ENCODE results near the gene MRPL4.
A peak's percentile ranks its signal among the peaks of the same experiment; 100 is the strongest.
"Not testable (repeated sequence)": the region's sequence is repeated elsewhere in the genome, so short reads cannot be mapped to it uniquely, and the experiment has no call there.

MRPL4 gene

DNA sequence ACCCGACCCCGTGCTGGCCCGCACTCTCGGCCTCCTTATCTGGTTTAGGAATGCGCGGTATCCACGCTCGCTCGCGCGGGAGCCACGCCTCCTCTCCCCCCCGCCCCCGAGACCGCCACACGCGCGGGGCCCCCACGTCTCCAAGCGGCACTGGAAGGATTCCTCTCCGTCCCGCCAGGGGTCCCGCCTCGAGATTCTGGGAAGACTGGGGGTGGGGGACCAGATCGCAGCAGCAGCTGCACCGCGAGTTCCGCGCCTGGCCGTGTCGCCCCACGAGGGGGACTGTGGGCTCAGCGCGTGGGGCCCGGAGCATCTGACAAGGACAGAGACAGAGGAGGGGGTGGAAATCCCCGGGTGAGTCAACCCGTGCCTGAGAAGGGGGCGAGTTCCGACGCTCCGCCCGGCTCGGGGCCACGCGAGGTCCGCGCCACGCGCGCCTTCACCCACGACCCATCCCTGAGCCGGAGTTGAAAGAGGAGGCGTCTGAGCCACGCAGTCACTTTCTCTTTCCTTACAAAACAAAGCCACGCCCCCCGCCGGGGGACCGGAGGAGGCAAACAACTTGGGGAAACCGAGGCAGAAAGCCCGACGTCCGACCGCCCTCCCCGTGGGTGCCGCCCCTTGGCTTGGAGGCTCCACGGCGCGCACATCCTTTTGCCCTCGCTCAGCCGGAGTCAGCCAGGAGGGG, 21.7 kb upstream of the MRPL4 start:
- DNase-seq (ENCODE audit: low spot score), result peak; percentile 75

DNA sequence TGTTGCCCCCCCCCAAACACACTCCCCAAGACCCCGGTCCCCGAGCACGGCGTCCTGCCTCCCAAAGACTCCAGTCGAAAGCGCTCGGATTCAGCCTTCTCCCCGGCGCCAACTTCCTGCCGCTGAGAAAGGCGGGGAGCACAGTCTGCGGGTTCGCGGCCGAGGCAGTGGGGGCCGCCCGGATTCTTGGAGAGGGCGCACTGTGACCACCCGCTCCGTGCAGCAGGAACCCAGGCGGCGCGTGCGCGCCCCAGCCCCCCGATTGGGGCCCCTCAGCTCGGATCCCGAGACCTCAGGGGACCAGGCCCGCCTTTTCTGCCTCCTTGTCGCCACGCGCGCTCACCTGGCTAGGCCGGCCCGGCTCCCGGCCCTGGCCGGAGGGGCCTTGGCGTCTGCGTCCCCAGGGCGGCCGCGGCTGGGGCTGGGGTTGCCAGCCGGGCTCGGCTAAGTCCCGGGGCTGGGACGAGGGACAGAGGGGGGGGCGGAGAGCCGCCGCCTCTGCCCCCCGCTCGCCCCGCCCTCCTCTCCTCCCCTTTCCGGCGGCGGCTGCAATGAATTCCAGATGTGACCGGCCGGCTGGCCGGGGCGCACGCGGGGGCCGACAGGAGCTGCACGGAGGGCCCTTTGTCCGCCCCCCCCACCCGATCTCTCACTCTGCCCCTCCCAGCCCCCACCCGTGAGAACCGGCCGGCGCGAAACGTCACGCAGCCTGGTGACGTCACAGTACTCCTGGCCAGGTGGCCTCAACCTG, 21.0 kb upstream of the MRPL4 start, which contains the start of gene S1PR2:
Gene S1PR2 (minus strand): TSS at position 471 of the 751 bp plus-strand sequence. CDS start 6,426 bp downstream, outside the sequence.
- peak; percentile 92 for DNase-seq (ENCODE audit: low spot score)

DNA sequence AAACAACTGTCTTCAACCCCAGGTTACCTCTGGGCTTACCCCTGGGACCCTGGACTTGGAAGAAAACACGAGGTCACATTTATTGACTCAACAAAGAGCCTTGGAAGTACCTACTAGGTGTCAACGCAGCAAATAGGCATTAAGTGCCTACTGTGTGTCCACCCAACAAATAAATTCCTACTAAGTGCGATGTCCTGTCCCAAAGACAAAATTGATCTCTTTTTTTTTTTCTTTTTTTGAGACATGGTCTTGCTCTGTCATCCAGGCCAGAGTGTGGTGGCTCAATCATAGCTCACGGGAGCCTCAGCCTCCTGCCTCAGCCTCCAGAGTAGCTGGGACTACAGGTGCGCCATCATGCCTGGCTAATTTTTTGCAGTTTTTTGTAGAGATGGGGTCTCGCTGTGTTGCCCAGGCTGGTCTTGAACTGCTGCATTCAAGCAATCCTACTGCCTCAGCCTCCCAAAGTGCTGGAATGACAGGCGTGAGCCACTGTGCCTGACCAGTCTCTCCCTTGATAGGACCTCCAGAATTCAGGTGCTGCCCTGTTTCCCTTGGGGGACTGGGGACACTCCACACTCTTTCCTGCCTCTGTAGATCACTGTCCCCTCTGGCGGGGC, 20.3 kb upstream of the MRPL4 start:
- no peak for DNase-seq (ENCODE audit: low spot score)

DNA sequence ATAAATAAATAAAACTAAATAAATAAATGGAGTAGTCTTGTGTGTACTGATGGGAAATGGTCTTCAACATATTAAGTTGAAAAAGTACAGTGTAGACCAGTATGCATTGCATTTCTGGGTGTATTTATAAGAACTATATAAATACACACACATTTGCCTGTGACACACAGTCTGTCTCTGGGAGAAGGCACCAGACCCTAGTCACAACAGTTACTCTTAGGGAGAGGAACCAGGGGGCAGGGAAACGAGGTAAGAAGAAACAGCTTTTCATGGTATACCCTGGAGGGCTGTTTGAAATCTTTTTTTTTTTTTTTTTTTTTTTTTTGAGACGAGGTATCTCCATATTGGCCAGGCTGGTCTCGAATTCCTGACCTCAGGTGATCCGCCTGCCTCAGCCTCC, 18.1 kb upstream of the MRPL4 start:
- no peak for DNase-seq (ENCODE audit: low spot score)

GRCh38 chr19:10235003-10235402, 17.0 kb upstream of the MRPL4 start:
- no peak for DNase-seq (ENCODE audit: low spot score)

GRCh38 chr19:10235409-10235808, 16.6 kb upstream of the MRPL4 start:
- DNase-seq (ENCODE audit: low spot score), result not testable (repeated sequence)

GRCh38 chr19:10237702-10238101, 14.3 kb upstream of the MRPL4 start:
- no peak for DNase-seq (ENCODE audit: low spot score)

GRCh38 chr19:10238172-10238783, 13.7 kb upstream of the MRPL4 start:
- peak; percentile 90 for DNase-seq (ENCODE audit: low spot score)

GRCh38 chr19:10241826-10242449, 10.1 kb upstream of the MRPL4 start:
- DNase-seq (ENCODE audit: low spot score), result not testable (repeated sequence)

- DNase-seq (ENCODE audit: low spot score), result no peak
These were observed 8.4 kb upstream of the MRPL4 start for GRCh38 chr19:10243606-10244005.

DNA sequence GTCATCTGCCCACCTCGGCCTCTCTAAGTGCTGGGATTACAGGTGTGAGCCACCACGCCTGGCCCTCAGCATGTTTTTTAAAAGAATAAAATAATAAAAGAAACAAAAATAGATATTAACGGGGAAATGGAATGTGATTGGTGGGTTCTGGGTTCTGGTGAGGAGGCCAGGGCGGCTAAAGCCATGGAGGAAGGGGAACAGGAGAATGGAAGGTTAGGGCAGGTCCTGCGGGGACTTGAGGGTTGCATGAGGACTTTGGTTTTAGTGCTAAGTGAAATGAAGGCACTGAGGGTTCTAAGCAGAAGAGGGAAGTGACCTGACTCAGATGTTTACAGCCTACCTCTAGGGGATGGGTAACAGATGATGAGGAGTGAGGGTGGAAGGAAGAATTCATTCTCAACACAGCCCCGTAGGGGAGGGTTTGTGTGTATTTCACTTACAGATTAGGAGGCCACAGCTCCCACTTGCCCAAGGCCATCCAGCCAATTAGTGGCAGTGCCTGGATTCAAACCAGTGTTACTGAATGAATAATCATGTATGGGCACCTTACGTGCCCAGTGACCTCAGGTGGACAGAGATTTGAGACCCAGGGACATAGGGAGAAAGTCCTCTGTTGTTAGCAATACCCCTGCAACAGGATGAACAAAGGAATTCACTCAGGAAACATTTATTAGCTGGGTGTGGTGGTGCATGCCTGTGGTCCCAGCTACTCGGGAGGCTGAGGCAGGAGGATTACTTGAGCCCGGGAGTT, 6.7 kb upstream of the MRPL4 start:
- DNase-seq (ENCODE audit: low spot score), result no peak

- DNase-seq (ENCODE audit: low spot score), result no peak
These were observed 5.5 kb upstream of the MRPL4 start for GRCh38 chr19:10246511-10246910.

DNA sequence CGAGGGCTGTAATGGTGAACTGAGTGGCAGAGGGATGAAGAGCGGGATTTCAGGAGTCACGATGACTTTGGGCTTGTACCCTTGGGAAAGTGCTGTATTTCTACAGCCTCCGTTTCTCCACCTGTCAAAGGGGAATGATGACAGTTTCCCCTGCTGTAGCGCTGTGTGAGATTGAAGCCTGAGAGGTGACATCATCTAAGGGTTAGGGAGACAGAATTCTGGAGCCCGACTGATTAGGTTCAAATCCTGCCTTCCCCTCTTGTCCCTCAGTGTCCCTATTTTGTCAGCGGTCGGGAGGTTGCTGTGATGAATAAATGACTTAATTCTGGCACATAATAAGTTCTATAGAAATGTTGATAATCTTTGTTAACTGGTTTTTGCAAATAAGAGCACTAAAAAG, 693 bp downstream of the MRPL4 start:
- no peak for DNase-seq (ENCODE audit: low spot score)

- DNase-seq (ENCODE audit: low spot score), result no peak
These were observed 2.2 kb downstream of the MRPL4 start for GRCh38 chr19:10254244-10254643.

DNA sequence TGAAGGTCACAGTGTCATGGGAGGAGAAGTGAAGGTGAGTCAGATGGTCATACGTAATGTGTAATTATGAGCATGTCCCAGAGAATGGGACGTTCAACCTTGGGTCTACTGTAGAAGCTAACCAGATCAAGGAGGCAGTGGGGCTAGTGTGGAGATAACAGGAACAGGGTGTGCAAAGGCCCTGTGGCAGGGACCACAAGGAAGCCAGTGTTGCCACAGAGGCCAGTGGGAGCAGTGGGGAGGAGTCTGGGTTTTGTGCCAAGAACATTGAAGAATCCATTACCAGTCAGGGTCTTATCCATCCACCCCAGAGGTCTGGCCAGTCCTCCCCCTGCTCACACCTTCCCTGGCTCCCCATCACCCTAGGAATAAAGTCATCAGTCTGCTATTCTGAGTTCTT, 3.3 kb downstream of the MRPL4 start:
- DNase-seq (ENCODE audit: low spot score), result no peak

- no peak for DNase-seq (ENCODE audit: low spot score)
These were observed 4.5 kb downstream of the MRPL4 start for GRCh38 chr19:10256551-10256950.

GRCh38 chr19:10256970-10257615, 5.1 kb downstream of the MRPL4 start:
- no peak for DNase-seq (ENCODE audit: low spot score)

DNA sequence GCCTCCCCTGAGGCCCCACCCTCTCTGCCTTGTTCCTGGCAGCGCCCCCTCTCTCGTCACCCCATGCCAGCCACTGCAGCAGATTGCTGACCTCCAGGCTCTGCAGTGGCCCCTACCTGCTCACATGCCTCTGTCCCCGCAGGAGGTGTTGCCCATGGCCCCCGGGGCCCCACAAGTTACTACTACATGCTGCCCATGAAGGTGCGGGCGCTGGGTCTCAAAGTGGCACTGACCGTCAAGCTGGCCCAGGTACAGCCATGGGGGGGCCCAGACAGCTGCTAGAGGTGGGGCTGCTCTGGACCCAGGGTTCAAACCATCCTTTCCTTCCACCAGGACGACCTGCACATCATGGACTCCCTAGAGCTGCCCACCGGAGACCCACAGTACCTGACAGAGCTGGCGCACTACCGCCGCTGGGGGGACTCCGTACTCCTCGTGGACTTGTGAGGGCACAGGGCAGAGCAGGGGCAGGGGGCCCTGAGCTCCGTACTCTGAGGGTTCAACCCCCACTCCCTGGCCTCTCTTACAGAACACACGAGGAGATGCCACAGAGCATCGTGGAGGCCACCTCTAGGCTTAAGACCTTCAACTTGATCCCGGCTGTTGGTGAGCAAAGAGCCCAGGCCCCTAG, 6.2 kb downstream of the MRPL4 start:
- no peak for DNase-seq (ENCODE audit: low spot score)

GRCh38 chr19:10259162-10259905, 7.3 kb downstream of the MRPL4 start:
- no peak for DNase-seq (ENCODE audit: low spot score)

DNA sequence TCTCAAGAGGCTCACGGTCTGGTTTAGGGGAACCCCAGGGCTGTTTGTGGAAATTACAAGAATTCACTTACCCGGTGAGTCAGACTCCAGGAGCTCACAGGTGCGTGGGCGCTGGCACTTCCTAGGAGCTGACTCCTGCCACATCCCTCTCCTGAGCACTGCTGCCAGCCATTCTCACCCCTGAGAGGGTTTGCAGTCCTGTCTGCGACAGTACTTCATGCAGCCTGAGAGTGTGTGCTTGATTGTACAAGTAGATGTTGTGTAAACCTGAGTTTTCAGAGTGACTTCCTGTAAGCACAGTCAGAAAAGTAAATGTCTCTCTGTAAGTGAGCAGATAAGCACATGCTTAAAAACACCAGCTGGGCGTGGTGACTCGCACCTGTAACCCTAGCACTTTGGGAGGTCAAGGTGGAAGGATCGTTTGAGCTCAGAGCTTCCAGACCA, 8.1 kb downstream of the MRPL4 start:
- DNase-seq (ENCODE audit: low spot score), result no peak
